NCI-H1436 treated with DMSO at 0.1 percent for 48 hours (cell line): ENCODE results near the gene INPP5A.
A peak's percentile ranks its signal among the peaks of the same experiment; 100 is the strongest.
"Not testable (repeated sequence)": the region's sequence is repeated elsewhere in the genome, so short reads cannot be mapped to it uniquely, and the experiment has no call there.

Experiments
- DNase-seq: peaks from one replicate; lab custom pipeline; 2025; lab: John Stamatoyannopoulos, UW

Gene INPP5A

GRCh38 chr10:132787495-132788179 is 250.1 kb downstream of the INPP5A start:
- DNase-seq, result no peak

GRCh38 chr10:132788180-132788830 is 250.7 kb downstream of the INPP5A start:
- DNase-seq, result no peak

- no peak for DNase-seq
Observed at GRCh38 chr10:132788831-132789219, 251.2 kb downstream of the INPP5A start.

- DNase-seq, result no peak
Observed at GRCh38 chr10:132789659-132790148, 252.1 kb downstream of the INPP5A start.

GRCh38 chr10:132790470-132790869 is 252.9 kb downstream of the INPP5A start:
- no peak for DNase-seq

- DNase-seq, result no peak
Observed at GRCh38 chr10:132790934-132791829, 253.6 kb downstream of the INPP5A start.

GRCh38 chr10:132792099-132792498 is 254.5 kb downstream of the INPP5A start:
- not testable (repeated sequence) for DNase-seq

GRCh38 chr10:132792796-132793195 is 255.2 kb downstream of the INPP5A start:
- no peak for DNase-seq

GRCh38 chr10:132793213-132793612 is 255.6 kb downstream of the INPP5A start:
- DNase-seq, result no peak

GRCh38 chr10:132793871-132794849 is 256.6 kb downstream of the INPP5A start:
- DNase-seq, result peak; percentile 86

- no peak for DNase-seq
Observed at GRCh38 chr10:132796846-132797245, 259.3 kb downstream of the INPP5A start.

- DNase-seq, result not testable (repeated sequence)
Observed at GRCh38 chr10:132797986-132798385, 260.4 kb downstream of the INPP5A start.

- no peak for DNase-seq
Observed at GRCh38 chr10:132798403-132798802, 260.8 kb downstream of the INPP5A start.

GRCh38 chr10:132798876-132799275 is 261.3 kb downstream of the INPP5A start:
- DNase-seq, result no peak

GRCh38 chr10:132799865-132800264 is 262.3 kb downstream of the INPP5A start:
- DNase-seq, result no peak

- no peak for DNase-seq
Observed at GRCh38 chr10:132802048-132802447, 264.5 kb downstream of the INPP5A start.

GRCh38 chr10:132802694-132803320 is 265.2 kb downstream of the INPP5A start:
- no peak for DNase-seq

GRCh38 chr10:132803416-132804210 is 266.0 kb downstream of the INPP5A start:
- no peak for DNase-seq

GRCh38 chr10:132804287-132804686 is 266.7 kb downstream of the INPP5A start:
- DNase-seq, result no peak
